ENCODE results near the gene SUFU.
A peak's percentile ranks its signal among the peaks of the same experiment; 100 is the strongest.

SUFU gene

DNA sequence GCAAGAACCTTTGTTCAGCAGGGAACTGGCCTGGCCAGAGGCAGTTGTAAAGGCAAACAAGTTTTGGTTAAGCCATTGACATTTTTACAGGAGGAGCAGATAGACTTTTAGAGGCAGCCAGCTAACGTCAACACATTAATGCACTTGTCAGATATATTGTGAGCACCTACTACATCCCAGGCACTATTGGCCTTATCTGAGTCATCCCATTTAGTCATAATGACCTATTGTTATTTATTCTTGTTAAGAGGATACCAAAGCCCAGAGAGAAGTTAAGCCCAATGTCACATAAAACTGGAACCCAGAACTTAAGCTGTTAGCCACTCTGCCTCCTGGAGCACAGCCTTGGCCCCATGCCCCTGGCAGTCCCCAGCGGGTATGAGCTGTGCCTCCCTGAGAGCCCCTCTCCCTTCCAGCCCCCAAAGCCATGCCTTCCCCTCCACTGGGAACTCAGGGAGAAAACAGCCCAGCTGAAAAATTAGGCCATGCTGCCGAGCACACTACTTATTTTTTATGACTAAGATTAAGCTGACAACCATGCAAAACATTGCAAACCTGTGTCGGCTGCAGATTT lies 107.8 kb downstream of the SUFU start:
- DNase-seq = peak in 3 of 10 donors; percentile 50 to 65 (median 51)
- intact Hi-C loops (cut with DNase I) = no loop called here

DNA sequence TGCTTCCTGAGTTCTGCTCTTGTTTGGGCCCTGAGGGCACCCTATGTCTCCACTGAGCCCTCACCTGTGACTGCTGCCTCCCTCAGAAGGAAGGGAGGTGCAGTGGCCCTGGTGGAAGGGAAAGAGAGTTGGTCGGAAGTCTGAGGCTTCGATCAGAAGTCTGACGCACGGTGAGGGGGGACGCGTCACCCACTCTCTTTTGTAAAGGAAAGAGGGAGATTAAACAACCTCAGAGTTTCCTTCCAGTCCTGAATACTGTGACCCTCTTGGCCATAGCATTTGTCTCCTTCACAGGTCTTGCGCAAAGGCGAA lies 109.1 kb downstream of the SUFU start:
- DNase-seq = peak in 1 of 10 donors; percentile 25

DNA sequence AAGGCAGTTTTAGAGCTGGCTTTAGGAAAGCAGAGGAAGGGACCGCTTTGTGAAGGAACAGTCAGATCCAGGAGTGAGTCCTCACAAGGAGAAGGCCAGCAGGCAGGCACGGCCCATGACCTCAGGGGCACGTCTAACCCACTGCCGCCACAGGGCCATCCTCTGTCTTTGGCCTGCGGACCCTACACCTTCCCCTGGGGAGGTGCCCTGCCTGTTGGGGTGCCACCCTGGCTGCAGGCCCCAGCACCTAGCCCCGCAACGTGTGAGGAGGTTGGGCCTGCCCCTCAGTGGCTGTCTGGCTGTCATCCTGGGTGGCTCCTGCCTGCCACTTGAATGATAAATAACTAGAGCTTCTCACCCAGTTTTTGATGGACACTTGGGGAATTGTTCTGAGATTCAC lies 109.5 kb downstream of the SUFU start:
- intact Hi-C loops (cut with DNase I) = no loop called here

More for the DNA sequence above, 109.1 kb downstream of the SUFU start:
- intact Hi-C loops (cut with DNase I) = no loop called here

DNA sequence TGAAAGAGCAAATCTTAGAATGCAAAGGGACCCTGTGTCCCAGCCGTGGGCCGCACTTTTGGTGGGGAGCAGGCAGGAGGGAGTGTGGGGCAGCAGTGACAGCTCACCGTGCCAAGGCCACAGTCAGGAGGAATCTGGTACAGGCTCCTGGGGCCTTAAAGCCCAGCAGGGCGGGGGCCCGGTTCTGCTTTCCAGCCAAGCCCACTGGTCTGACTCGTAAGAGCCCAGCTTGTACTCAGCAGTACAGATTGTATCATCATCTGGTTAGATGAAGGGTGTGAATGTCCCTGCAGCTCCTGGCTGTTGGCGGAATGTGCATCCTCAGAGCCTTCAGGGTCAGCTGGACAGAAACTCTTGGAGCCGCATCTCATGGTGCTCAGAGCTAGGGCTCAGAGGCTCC lies 110.0 kb downstream of the SUFU start:
- intact Hi-C loops (cut with DNase I) = no loop called here
- peak in 3 of 10 donors; percentile 33 to 77 (median 44) for DNase-seq

More for the DNA sequence above, 109.5 kb downstream of the SUFU start:
- DNase-seq = peak in 3 of 10 donors; percentile 39 to 67 (median 55)

DNA sequence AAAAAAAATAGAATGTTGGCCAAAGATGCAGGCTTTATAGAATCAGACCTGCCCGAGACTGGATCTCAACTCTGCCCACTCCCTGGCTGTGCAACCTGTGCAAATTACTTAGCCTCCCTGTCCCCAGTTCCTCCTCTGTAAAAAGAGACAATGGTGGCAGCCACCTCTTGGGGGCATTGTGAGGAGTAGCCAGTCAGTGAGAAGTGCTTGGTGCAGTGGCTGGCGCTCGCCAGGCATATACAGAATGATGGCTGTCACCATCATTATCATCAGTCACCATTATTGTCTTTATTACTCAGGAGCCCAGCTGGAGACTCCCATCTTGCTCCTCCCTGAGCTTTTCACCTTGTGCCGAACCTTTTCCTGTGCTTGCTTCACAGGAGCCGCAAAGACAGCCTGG lies 111.1 kb downstream of the SUFU start:
- intact Hi-C loops (cut with DNase I) = no loop called here
- DNase-seq = peak in 3 of 10 donors; percentile 6 to 52 (median 41)

DNA sequence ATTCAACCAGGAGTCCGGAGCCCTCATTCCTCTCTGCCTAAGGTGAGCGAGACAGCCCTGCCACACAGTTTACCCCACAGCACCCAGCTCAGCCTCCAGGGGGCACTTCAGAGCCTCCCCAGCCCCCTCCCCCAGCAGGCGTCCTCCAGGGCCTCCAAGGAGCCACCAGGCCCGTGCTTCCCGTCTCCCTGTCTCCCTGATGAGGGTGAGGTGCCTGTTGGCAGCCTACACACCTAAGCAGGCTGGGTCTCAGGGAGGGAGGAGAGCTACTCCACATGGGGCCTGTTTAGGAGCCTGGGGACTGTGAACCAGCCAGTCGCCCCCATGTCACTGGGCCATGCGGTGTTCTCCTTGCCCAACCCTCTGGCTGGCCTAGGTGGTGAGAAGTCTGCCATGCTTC lies 111.6 kb downstream of the SUFU start:
- intact Hi-C loops (cut with DNase I) = no loop called here
- peak in 3 of 10 donors; percentile 54 to 69 (median 68) for DNase-seq

DNA sequence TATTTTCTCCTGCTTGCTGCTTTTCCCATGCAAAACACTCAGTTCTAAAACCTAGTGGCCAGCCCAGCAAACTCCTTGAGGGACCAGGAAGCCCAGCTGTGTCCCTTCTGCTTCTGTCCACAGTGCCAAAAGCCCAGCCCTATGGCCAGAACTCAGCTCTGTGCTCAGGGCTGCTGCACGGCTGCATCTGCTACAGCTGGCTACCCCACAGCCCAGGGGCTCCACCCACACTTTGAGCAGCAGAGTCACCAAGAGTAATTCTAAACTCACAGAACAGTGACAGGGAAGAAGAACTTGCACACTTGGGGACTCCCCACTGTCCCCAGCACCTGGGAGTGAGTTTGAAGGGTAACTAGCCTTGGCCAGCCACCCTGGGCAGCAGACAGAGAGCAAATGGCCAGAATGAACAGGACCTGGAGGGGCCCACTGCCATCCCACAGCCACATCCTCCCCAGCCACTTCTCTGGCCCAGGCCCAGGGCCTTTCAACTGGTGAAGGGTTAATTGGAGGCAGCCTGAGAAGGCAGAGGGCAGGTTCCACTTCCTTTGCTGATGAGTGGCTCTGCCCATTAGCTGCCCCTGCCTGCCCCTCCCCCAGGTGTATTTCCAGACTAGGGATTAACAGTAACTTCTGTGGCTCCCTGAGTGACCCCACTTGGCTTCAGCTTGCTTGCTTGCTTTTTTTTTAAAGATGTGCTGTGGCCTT lies 112.4 kb downstream of the SUFU start:
- intact Hi-C loops (cut with DNase I) = no loop called here
- DNase-seq = peak in 3 of 10 donors; percentile 12 to 74 (median 68)

DNA sequence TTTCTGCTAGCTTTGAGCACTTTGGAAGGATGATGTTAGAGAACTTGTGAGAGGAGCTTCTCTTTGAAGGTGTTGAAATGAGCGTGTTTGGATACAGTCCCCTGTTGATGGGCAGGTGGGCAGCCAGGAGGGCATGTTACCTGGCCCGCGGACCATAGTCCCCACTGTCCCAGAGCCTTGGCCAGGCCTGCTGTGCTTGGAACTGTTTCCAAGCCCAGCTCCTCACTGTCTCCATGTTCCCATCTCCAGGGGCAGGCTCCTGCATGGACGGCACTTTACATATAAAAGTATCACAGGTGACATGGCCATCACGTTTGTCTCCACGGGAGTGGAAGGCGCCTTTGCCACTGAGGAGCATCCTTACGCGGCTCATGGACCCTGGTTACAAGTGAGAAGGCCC lies 113.3 kb downstream of the SUFU start:
- peak in 2 of 10 donors; percentile 36 to 47 for DNase-seq
- intact Hi-C loops (cut with DNase I) = no loop called here

DNA sequence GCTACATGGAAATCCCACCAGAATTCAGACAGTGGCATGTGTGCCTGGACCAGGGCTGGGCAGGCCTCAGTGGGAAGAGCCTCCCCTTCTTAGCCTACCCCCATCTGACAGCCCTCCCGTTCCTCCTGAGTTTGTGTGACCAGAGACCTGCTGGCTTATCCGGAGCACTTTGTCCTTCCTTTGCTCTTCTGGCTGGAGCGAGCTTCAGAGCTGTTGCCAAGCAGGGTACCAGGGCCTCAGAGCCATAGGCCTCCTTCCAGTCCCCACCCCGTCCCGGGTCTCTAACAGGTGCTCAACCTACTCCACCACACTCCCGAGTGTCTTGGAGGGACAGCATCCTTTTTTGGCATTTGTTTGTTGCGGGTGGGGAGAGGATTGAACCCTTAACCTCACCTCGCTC lies 114.0 kb downstream of the SUFU start:
- intact Hi-C loops (cut with DNase I) = no loop called here

DNA sequence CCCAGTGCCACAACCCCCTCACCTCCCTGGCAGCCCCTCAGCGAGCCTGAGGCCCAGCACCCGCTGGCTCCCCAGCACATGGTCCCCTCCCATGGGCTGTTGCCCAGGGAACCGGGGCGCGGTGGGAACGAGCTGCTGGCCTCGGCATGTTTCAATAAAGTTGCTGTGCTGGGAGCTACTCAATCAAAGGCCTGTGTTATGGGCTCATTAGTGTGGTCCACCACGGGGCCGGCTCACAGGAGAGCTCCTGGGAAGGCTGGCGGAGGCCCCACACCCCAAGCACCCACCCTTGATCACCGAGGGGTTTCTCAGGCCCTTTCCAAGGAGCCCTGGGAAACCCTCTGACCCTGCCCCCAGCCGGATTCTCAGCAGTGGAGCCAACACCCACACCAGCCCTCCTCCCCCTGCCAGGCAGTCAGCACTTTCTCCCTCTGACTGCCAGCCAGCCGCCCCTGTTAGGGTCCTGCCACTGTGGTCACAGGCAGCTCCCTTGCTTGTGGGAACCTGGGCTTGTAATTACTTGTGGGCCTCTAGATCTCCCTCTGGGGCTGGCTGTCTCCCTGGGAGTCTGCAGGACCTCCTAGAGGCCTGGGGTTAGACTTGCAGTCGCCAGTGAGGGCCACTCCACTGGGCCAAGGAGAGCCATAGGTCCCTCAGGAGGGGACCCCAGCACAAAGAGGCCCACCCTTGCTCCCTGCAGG lies 115.7 kb downstream of the SUFU start:
- intact Hi-C loops (cut with DNase I) = no loop called here
- DNase-seq = peak in 2 of 10 donors; percentile 76 to 82

More for the DNA sequence above, 114.0 kb downstream of the SUFU start:
- peak in 2 of 10 donors; percentile 43 to 65 for DNase-seq

DNA sequence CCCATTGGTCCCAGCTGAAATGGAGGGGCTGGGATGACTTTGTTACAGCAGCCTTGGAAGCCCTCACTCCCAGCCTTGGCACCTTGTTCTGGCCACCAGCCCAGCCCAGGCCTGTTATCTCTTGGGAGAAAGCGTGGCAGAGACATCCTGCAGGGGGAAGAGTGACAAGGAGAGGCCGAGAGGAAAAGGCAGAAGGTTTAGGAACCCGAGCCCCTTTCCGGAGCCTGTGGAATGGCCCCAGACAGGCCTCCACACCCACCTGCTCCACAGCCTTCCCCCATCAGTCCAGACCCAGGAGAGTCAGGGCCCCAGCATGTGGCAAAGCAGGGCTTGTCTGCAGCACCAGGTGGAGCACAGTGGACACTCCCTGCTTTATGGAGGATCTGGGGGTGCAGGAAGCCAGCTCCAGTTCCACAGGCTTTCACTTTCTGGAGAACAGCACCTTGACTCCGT lies 116.4 kb downstream of the SUFU start:
- peak in 2 of 10 donors; percentile 52 to 56 for DNase-seq

DNA sequence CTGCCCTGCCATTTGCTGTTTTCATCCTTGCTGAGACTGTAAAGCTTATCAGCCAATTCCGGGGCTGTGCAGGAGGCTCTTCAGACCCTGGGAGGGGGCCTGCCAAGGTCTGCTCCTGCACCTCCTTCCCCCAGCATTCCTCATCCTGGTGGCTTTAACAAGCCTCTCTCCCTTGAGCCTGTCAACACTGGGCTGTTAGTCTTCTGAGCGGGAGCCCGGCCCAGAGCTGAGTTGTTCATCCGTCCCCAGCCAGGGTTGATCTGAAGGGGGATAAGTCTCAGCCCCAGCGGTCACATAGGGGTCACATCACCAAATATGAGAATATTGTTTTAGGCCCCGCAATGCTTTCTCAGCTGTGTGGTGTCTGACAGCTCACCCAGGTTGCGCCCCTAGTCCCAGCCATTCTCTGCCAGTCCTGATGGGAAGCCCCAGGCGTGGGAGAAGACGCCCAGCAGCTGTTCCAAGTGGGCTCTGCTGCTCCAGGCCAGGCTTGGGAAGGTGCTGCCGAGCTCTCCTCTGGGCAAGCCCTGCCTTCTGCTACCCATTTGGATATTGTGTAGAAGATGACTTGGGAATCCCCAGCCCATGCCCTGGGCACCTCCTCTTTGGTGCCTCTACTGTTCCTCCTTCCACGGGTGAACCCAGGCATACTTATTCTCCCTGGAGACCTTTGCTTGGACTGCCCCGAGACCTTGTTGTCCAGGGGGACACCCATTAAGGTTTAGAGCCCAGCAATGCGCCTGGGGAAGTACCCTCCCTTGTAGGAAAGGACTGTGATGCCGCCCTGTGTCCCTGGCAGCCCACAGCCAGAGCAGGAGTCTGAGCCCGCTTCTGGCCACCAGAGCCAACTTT lies 117.0 kb downstream of the SUFU start:
- intact Hi-C loops (cut with DNase I) = no loop called here
- DNase-seq = peak in 2 of 10 donors; percentile 71 to 73

More for the DNA sequence above, 116.4 kb downstream of the SUFU start:
- intact Hi-C loops (cut with DNase I) = no loop called here

DNA sequence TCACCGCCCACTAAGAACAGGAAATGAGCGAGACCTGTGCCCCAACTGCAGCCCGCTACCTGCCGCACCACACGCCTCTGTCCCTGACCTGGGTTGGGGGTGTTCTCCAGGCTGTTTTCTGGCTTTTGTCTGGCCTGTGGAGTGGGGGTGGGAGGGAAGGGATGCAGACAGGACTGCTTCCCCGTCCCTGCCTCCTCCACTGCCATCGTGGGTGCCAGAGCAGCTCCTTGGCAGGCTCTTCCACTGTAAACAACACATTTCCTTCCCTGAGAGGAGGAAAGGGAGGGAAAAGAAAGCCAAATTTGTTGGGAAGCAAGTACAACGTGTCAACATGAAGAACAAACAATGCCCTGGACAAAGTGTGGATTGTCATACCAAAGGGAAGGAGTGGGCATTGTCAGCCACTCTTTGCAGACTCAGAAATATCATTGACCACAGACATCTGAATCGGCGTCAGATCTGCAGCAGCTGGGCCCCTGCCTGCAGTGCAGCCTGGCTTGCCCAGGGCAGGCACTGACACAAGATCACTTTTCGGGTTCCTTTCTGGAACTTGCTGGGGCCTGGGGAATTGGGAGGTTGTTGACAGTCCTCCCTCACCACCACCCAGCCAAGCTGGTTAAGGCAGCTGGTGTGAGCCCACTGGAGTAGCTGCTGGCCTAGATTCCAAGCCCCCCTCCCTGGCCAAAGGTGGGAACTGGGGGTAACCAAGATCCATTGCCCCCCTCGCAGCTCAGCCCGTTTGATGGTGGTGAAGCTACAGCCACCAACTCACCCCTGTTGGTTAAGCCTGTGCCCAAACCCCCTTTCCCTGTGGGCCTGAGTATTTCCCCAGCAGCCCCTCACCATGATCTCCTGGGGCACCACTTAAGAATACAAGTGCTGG lies 117.9 kb downstream of the SUFU start:
- intact Hi-C loops (cut with DNase I) = no loop called here
- peak in 3 of 10 donors; percentile 42 to 86 (median 67) for DNase-seq

DNA sequence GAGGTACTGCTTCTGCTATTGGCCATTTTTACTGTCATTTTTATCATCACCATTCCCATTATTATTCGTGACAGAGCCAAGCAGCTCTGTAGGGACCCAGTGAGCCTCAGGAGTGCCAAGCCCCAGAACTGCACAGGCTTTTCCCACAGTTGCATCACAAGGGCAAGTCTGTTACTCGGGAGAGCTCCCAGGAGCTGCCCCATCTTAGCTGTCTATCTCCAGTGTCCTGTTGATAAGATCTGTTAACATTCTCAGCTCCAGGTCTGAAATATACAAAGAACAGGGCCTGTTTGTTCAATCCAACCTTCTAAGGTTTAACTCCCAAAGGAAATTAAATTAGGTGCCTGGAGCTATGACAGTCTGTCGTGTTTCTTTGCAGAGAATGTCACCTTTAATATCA lies 120.3 kb downstream of the SUFU start:
- DNase-seq = peak in 1 of 10 donors; percentile 21
- intact Hi-C loops (cut with DNase I) = no loop called here

DNA sequence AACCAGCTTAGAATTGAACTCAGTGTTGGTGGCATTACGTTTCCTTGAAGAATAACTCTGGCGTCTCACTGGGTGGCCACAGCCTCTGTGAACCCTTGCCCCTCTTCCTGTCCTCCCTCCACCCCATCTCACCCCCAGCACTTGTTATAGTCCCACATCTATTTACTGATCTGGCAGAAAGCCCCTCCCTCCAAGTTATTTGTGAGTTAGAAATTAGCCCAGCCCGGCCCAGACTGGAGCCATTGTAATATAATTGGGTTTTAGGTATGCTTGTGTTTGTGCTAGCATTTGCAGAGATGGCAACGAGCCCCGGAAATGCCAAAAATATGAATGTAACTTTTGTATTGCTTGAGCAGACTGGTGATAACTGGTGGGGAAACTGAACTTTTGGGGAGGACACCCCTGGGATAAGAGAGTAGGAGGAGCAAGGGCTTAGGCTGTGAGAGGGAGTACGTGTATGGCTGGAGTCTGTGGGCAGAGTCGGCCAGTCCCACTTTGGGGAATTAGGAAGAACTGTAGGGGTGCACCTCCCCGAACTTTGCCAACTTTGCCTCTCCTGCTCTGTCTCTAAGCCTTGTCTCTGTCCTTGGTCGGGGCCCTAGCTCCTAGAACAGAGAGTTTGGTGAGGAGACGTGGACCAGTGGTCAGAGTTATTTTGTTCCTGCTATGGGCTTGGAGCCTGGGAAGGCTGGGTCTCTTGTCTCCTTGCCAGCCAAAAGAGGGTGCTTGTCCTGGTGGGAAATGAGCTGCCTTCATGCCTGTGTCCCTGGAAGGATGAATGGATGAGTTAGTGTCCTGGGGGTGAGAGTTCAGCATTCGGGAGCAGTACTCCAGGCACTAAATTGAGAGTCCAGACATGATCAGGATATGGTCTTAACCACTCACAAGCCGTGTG lies 121.2 kb downstream of the SUFU start:
- peak in 2 of 10 donors; percentile 26 to 34 for DNase-seq
- intact Hi-C loops (cut with DNase I) = no loop called here

DNA sequence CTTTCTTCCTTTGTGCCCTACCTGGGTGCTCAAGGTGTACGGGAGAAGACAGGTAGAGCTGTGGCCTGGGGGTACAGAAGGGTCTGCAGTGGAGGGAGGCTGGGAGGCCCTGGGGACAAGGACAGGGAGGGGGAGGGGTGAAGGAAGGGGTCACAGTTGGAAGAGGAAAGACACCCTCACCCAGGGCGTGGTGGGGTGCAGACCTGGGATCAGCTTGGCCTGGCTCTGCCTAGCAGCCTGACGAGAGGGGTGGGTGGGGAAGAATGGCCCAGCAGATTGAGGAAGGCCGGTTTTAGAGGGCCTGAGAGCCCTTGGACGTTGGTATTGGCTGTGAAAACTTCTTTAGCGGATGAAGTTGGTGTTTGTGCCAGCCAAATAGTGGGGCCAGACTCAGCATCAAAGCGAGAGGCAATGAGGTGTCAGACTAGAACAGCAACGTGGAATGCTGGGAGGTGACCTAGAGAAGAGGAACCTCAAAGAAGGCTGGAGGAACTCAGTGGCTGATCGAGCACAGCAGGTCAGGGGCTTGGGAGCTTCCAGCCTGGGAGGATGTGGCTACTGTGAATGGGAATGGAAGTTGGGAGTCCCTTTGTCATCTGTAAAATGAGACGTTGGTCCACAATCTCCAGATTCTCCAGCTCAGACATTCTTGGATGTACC lies 122.4 kb downstream of the SUFU start:
- DNase-seq = peak in 2 of 10 donors; percentile 21 to 39
- intact Hi-C loops (cut with DNase I) = no loop called here

DNA sequence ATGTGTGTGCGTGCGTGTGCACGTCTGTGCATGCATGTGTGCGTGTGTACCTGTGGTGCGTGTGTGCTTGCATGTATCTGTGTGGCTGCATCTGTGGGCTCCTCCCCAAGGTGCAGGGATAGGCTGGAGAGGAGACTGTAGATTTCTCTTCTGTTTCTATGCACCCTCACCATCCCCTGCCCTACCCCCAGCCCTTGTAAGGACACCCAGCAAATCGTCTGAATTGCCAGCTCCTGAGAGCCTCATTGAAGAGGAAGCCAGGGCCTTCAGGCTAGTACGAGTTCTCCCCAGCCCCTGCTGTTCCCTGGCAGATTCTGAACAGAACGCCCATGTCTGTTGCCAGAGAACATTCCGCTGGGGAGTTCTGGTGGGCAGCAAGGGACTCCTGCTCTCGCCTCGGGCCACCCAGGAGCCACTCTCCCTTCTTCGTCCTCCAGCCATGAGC lies 123.5 kb downstream of the SUFU start:
- intact Hi-C loops (cut with DNase I) = no loop called here
- DNase-seq = peak in 5 of 10 donors; percentile 50 to 87 (median 80)

All from posterior cingulate gyrus (tissue), 11 donors.